ENCODE data around the gene CREBBP. TPM values are rescaled to one million over a fixed set of nuclear protein-coding genes. Genes with fewer than 3 reads are reported as not detected.

The CREBBP gene
- total RNA-seq, 1 experiment from 2014 or later, result 7.0 TPM

GRCh38 chr16:3751878-3752277 lies 128.6 kb downstream of the CREBBP start:
- no peak overlapping the region for H3K4me3 ChIP-seq
- no peaks in the 10 kb centered on the region for H3K9me3 ChIP-seq
- no peak for DNase-seq
- H3K36me3 ChIP-seq, result peaks cover 67% of the 10 kb centered on the region
- H3K27me3 ChIP-seq, result no peaks in the 10 kb centered on the region

- Histone ChIP-seq H3K4me3 (no peak overlapping the region), H3K9me3 (no peaks in the 10 kb centered on the region), H3K36me3 (peaks cover 70% of the 10 kb centered on the region), H3K27me3 (no peaks in the 10 kb centered on the region)
- DNase-seq, result no peak
These were observed 132.2 kb downstream of the CREBBP start for GRCh38 chr16:3748307-3748706.

- no peak overlapping the region for H3K4me3 ChIP-seq
- DNase-seq, result no peak
- H3K36me3 ChIP-seq, result peaks cover 81% of the 10 kb centered on the region
- H3K9me3 ChIP-seq, result no peaks in the 10 kb centered on the region
- no peaks in the 10 kb centered on the region for H3K27me3 ChIP-seq
These were observed 134.7 kb downstream of the CREBBP start for GRCh38 chr16:3745751-3746355.

- H3K9me3 ChIP-seq, result no peaks in the 10 kb centered on the region
- no peak overlapping the region for H3K4me3 ChIP-seq
- no peak for DNase-seq
- H3K27me3 ChIP-seq, result no peaks in the 10 kb centered on the region
- peaks cover 89% of the 10 kb centered on the region for H3K36me3 ChIP-seq
These were observed 136.5 kb downstream of the CREBBP start for GRCh38 chr16:3744018-3744417.

- Histone ChIP-seq H3K36me3 (peaks cover 88% of the 10 kb centered on the region), H3K27me3 (no peaks in the 10 kb centered on the region), H3K4me3 (no peak overlapping the region), H3K9me3 (no peaks in the 10 kb centered on the region)
- no peak for DNase-seq
These were observed 139.6 kb downstream of the CREBBP start for GRCh38 chr16:3740934-3741333.

- H3K27me3 ChIP-seq, result no peaks in the 10 kb centered on the region
- H3K36me3 ChIP-seq, result peaks cover 88% of the 10 kb centered on the region
These were observed 140.3 kb downstream of the CREBBP start for GRCh38 chr16:3740186-3740585.

GRCh38 chr16:3739636-3740035 lies 140.9 kb downstream of the CREBBP start:
- no peaks in the 10 kb centered on the region for H3K27me3 ChIP-seq
- no peak overlapping the region for H3K4me3 ChIP-seq
- H3K36me3 ChIP-seq, result peaks cover 88% of the 10 kb centered on the region
- no peaks in the 10 kb centered on the region for H3K9me3 ChIP-seq
- no peak for DNase-seq

More at GRCh38 chr16:3740186-3740585, 140.3 kb downstream of the CREBBP start:
- no peak for DNase-seq
- Histone ChIP-seq H3K4me3 (no peak overlapping the region), H3K9me3 (no peaks in the 10 kb centered on the region)

GRCh38 chr16:3738541-3738940 lies 142.0 kb downstream of the CREBBP start:
- H3K27me3 ChIP-seq, result no peaks in the 10 kb centered on the region
- H3K9me3 ChIP-seq, result no peaks in the 10 kb centered on the region
- H3K36me3 ChIP-seq, result peaks cover 91% of the 10 kb centered on the region
- DNase-seq, result no peak
- no peak overlapping the region for H3K4me3 ChIP-seq

- no peaks in the 10 kb centered on the region for H3K27me3 ChIP-seq
- no peaks in the 10 kb centered on the region for H3K9me3 ChIP-seq
- H3K36me3 ChIP-seq, result peaks cover 91% of the 10 kb centered on the region
- no peak for DNase-seq
- H3K4me3 ChIP-seq, result no peak overlapping the region
These were observed 142.4 kb downstream of the CREBBP start for GRCh38 chr16:3738128-3738527.

GRCh38 chr16:3737181-3737580 lies 143.3 kb downstream of the CREBBP start:
- Histone ChIP-seq H3K36me3 (peaks cover 86% of the 10 kb centered on the region), H3K4me3 (no peak overlapping the region), H3K27me3 (no peaks in the 10 kb centered on the region), H3K9me3 (no peaks in the 10 kb centered on the region)
- DNase-seq, result no peak

GRCh38 chr16:3736116-3736515 lies 144.4 kb downstream of the CREBBP start:
- Histone ChIP-seq H3K36me3 (peaks cover 85% of the 10 kb centered on the region), H3K27me3 (no peaks in the 10 kb centered on the region), H3K9me3 (no peaks in the 10 kb centered on the region), H3K4me3 (no peak overlapping the region)
- no peak for DNase-seq

- Histone ChIP-seq H3K4me3 (no peak overlapping the region), H3K36me3 (peaks cover 85% of the 10 kb centered on the region), H3K9me3 (no peaks in the 10 kb centered on the region), H3K27me3 (no peaks in the 10 kb centered on the region)
- DNase-seq, result no peak
These were observed 145.0 kb downstream of the CREBBP start for GRCh38 chr16:3735541-3735940.

GRCh38 chr16:3734758-3735221 lies 145.7 kb downstream of the CREBBP start:
- DNase-seq, result no peak
- Histone ChIP-seq H3K9me3 (no peaks in the 10 kb centered on the region), H3K36me3 (peaks cover 85% of the 10 kb centered on the region), H3K4me3 (no peak overlapping the region), H3K27me3 (no peaks in the 10 kb centered on the region)

- Histone ChIP-seq H3K4me3 (no peak overlapping the region), H3K27me3 (no peaks in the 10 kb centered on the region), H3K36me3 (peaks cover 83% of the 10 kb centered on the region), H3K9me3 (no peaks in the 10 kb centered on the region)
- DNase-seq, result no peak
These were observed 146.3 kb downstream of the CREBBP start for GRCh38 chr16:3734084-3734757.

- no peaks in the 10 kb centered on the region for H3K9me3 ChIP-seq
- DNase-seq, result no peak
- H3K4me3 ChIP-seq, result no peak overlapping the region
- H3K27me3 ChIP-seq, result no peaks in the 10 kb centered on the region
- H3K36me3 ChIP-seq, result peaks cover 79% of the 10 kb centered on the region
These were observed 148.3 kb downstream of the CREBBP start for GRCh38 chr16:3732171-3732570.

- DNase-seq, result no peak
- Histone ChIP-seq H3K9me3 (no peaks in the 10 kb centered on the region), H3K4me3 (no peak overlapping the region), H3K36me3 (peaks cover 77% of the 10 kb centered on the region), H3K27me3 (no peaks in the 10 kb centered on the region)
These were observed 149.2 kb downstream of the CREBBP start for GRCh38 chr16:3731126-3731935.

All from MG63 (cell line).